HG02938 (cell line): ENCODE results near the gene OR8G5.

Experiments
- ATAC-seq: cut with Tn5 transposase; IDR thresholded peaks from one replicate; pipeline ENCODE4 v1.9.1; 2021; ENCODE audit warnings: mild to moderate bottlenecking, moderate library complexity; ENCODE audit not compliant: unreplicated experiment

OR8G5 gene

GRCh38 chr11:124278261-124278660, 22.1 kb downstream of the OR8G5 start:
- no peak for ATAC-seq

GRCh38 chr11:124285610-124286344, 29.6 kb downstream of the OR8G5 start:
- no peak for ATAC-seq

- no peak for ATAC-seq
Observed at GRCh38 chr11:124294687-124295086, 38.5 kb downstream of the OR8G5 start.

GRCh38 chr11:124296016-124296415, 39.8 kb downstream of the OR8G5 start:
- no peak for ATAC-seq

- ATAC-seq = no peak
Observed at GRCh38 chr11:124297921-124298320, 41.7 kb downstream of the OR8G5 start.

GRCh38 chr11:124301548-124301947, 45.4 kb downstream of the OR8G5 start:
- ATAC-seq = no peak

GRCh38 chr11:124302347-124303125, 46.4 kb downstream of the OR8G5 start:
- no peak for ATAC-seq

- ATAC-seq = no peak
Observed at GRCh38 chr11:124307093-124307492, 50.9 kb downstream of the OR8G5 start.

- ATAC-seq = no peak
Observed at GRCh38 chr11:124310721-124311120, 54.5 kb downstream of the OR8G5 start.

GRCh38 chr11:124311269-124311668, 55.1 kb downstream of the OR8G5 start:
- no peak for ATAC-seq

GRCh38 chr11:124311670-124312069, 55.5 kb downstream of the OR8G5 start:
- ATAC-seq = no peak

GRCh38 chr11:124313131-124313530, 57.0 kb downstream of the OR8G5 start:
- ATAC-seq = no peak

- no peak for ATAC-seq
Observed at GRCh38 chr11:124313849-124314248, 57.7 kb downstream of the OR8G5 start, which contains the start of gene OR8D1. TSS of gene OR8D1 (minus strand) at chr11:124313949. CDS start at chr11:124310766, 3,183 bp downstream.

GRCh38 chr11:124315052-124315451, 58.9 kb downstream of the OR8G5 start:
- no peak for ATAC-seq
